Measurements from ENCODE around the gene TIMP1. TPM values are rescaled to one million over a fixed set of nuclear protein-coding genes. Genes with fewer than 3 reads are reported as not detected.

TIMP1 gene
- total RNA-seq, 1 donor from 2014 or later: 479 TPM

- H3K9ac ChIP-seq (ENCODE audit: low read length): peak overlapping the region; percentile 50
- Mint-ChIP-seq H3K4me3 (ENCODE audit: unreplicated experiment) (no peak overlapping the region), H3K4me1 (ENCODE audit: low read depth, unreplicated experiment) (peaks cover 22% of the 10 kb centered on the region), H3K27ac (ENCODE audit: unreplicated experiment) (no peak overlapping the region), H3K36me3 (ENCODE audit: low read depth, unreplicated experiment) (peaks cover 6% of the 10 kb centered on the region), H3K27me3 (ENCODE audit: low read depth, unreplicated experiment) (no peaks in the 10 kb centered on the region), H3K9me3 (ENCODE audit: unreplicated experiment) (no peaks in the 10 kb centered on the region)
- no peaks in the 10 kb centered on the region for H3K9me3 ChIP-seq (ENCODE audit: insufficient read depth, low read depth, low read length)
- FAIRE-seq (no peak), DNase-seq (ENCODE audit: low read depth) (no peak)
- H3K27me3 ChIP-seq (ENCODE audit: insufficient read depth, low read length): no peaks in the 10 kb centered on the region
- no peak overlapping the region for H3K27ac ChIP-seq (ENCODE audit: low read depth, low read length)
- H2AFZ ChIP-seq (ENCODE audit: low read depth, low read length): no peak overlapping the region
- peaks cover 4% of the 10 kb centered on the region for H3K36me3 ChIP-seq (ENCODE audit: insufficient read depth, low read length)
- H3K4me3 ChIP-seq (ENCODE audit: insufficient read depth, low read depth, low read length): no peak overlapping the region
- H4K20me1 ChIP-seq (ENCODE audit: insufficient read depth, low read length): no peaks in the 10 kb centered on the region
- no peaks in the 10 kb centered on the region for H3K79me2 ChIP-seq (ENCODE audit: insufficient read depth, low read length)
- H3K4me2 ChIP-seq (ENCODE audit: low read length): peak overlapping the region; percentile 69
- peaks cover 18% of the 10 kb centered on the region for H3K4me1 ChIP-seq (ENCODE audit: insufficient read depth, low read length)
- no peak for TF ChIP-seq EZH2 (IDR thresholded peaks at IDR 0.05; ENCODE audit: insufficient read depth, low read length)
- TF ChIP-seq CTCF (IDR thresholded peaks at IDR 0.05; ENCODE audit: insufficient read depth, low read depth, low read length): no peak
Observed at GRCh38 chrX:47574547-47575301, 7.5 kb upstream of the TIMP1 start.

GRCh38 chrX:47576021-47576898 lies 6.0 kb upstream of the TIMP1 start:
- Mint-ChIP-seq H3K36me3 (ENCODE audit: low read depth, unreplicated experiment) (peaks cover 4% of the 10 kb centered on the region), H3K27me3 (ENCODE audit: low read depth, unreplicated experiment) (no peaks in the 10 kb centered on the region), H3K4me1 (ENCODE audit: low read depth, unreplicated experiment) (peaks cover 22% of the 10 kb centered on the region), H3K9me3 (ENCODE audit: unreplicated experiment) (no peaks in the 10 kb centered on the region), H3K4me3 (ENCODE audit: unreplicated experiment) (no peak overlapping the region), H3K27ac (ENCODE audit: unreplicated experiment) (peak overlapping the region; percentile 45)
- Histone ChIP-seq H3K9ac (ENCODE audit: low read length) (no peak overlapping the region), H3K27ac (ENCODE audit: low read depth, low read length) (no peak overlapping the region), H3K4me3 (ENCODE audit: insufficient read depth, low read depth, low read length) (no peak overlapping the region), H3K4me1 (ENCODE audit: insufficient read depth, low read length) (peaks cover 18% of the 10 kb centered on the region), H3K4me2 (ENCODE audit: low read length) (no peak overlapping the region), H2AFZ (ENCODE audit: low read depth, low read length) (no peak overlapping the region), H4K20me1 (ENCODE audit: insufficient read depth, low read length) (no peaks in the 10 kb centered on the region), H3K79me2 (ENCODE audit: insufficient read depth, low read length) (no peaks in the 10 kb centered on the region), H3K9me3 (ENCODE audit: insufficient read depth, low read depth, low read length) (no peaks in the 10 kb centered on the region), H3K36me3 (ENCODE audit: insufficient read depth, low read length) (no peaks in the 10 kb centered on the region), H3K27me3 (ENCODE audit: insufficient read depth, low read length) (no peaks in the 10 kb centered on the region)
- TF ChIP-seq EZH2 (IDR thresholded peaks at IDR 0.05; ENCODE audit: insufficient read depth, low read length) (no peak), CTCF (IDR thresholded peaks at IDR 0.05; ENCODE audit: insufficient read depth, low read depth, low read length) (no peak)
- peak; percentile 55 for FAIRE-seq
- no peak for DNase-seq (ENCODE audit: low read depth)

Measured in astrocyte (in vitro differentiated cells and primary cell).